Endothelial cell of umbilical vein (primary cell): ENCODE data around the gene ZNF83. TPM values are rescaled to one million over a fixed set of nuclear protein-coding genes. Genes with fewer than 3 reads are reported as not detected.

Source experiments
- BruUV-seq: library from RNA; stranded (reverse); fragments of 400-500 nt; replicated peaks from 2 replicates; lab custom pipeline; 2021; lab: Mats Ljungman, UMichigan
- CTCF ChIA-PET: fragments of 300-600, 350-600 bp; sonication (Branson Sonifier 250); formaldehyde crosslinking; loops from one replicate; lab custom pipeline; 2021; ENCODE audit warnings: antibody characterized with exemption, inconsistent platforms; lab: Charles Lee
- POLR2A ChIA-PET: fragments of 300-600, 350-600 bp; sonication (Branson Sonifier 250); formaldehyde crosslinking; loops from one replicate; lab custom pipeline; 2021; ENCODE audit warnings: antibody characterized with exemption, inconsistent platforms; lab: Charles Lee
- DNase-seq: peaks from one replicate; pipeline ENCODE4 v3.0.0-alpha.2; 2011; ENCODE audit warnings: low read depth, low spot score
- FAIRE-seq: peaks from 2 replicates; lab custom pipeline; 2011; peaks lifted over from hg19 to GRCh38; lab: Jason Lieb, UNC
- H2AFZ ChIP-seq: 2 replicates; pipeline ENCODE4 v1.6.0; 2012; ENCODE audit warnings: low read depth, low read length, control low read depth, inconsistent platforms
- H3K27ac ChIP-seq: 2 replicates; pipeline ENCODE4 v1.5.1; 2011; ENCODE audit warnings: low read depth, mild to moderate bottlenecking, control low read depth, low read length, moderate library complexity; ENCODE audit not compliant: insufficient read depth
- H3K27me3 ChIP-seq, 2 experiments: 2 replicates each; pipeline versions ENCODE4 v1.6.0 to v1.6.1; 2011; ENCODE audit warnings: low read length in 2 of 2, mixed read lengths in 1 of 2; ENCODE audit not compliant: control insufficient read depth in 2 of 2, insufficient read depth in 2 of 2
- H3K36me3 ChIP-seq, 2 experiments: 2 replicates in 1 of 2; 3 replicates in 1 of 2; pipeline ENCODE4 v1.5.1; 2011; ENCODE audit warnings: low read length in 2 of 2, mild to moderate bottlenecking in 1 of 2, moderate library complexity in 1 of 2; ENCODE audit not compliant: control insufficient read depth in 2 of 2, insufficient read depth in 2 of 2; ENCODE audit errors: extremely low read depth in 1 of 2
- H3K4me1 ChIP-seq: 3 replicates; pipeline ENCODE4 v1.5.1; 2011; ENCODE audit warnings: mild to moderate bottlenecking, low read length; ENCODE audit not compliant: control insufficient read depth, insufficient read depth; ENCODE audit errors: extremely low read depth
- H3K4me2 ChIP-seq: 2 replicates; pipeline ENCODE4 v1.6.1; 2011; ENCODE audit warnings: low read length, control low read depth, mixed read lengths; ENCODE audit not compliant: insufficient read depth
- H3K4me3 ChIP-seq, 3 experiments: fragments of 200-600 bp in 1 of 3; sonication (generic), shearing (Covaris generic) in 1 of 3; replicated peaks in 1 of 3; 2 replicates each; pipeline ENCODE4 v1.5.1; 2011 to 2016; ENCODE audit warnings: control low read depth in 3 of 3, low read length in 3 of 3, mild to moderate bottlenecking in 2 of 3, inconsistent platforms in 1 of 3, low read depth in 1 of 3, moderate library complexity in 1 of 3; ENCODE audit not compliant: insufficient read depth in 1 of 3
- H3K79me2 ChIP-seq: 2 replicates; pipeline ENCODE4 v1.6.0; 2012; ENCODE audit warnings: low read length, inconsistent platforms; ENCODE audit not compliant: control insufficient read depth, insufficient read depth
- H3K9ac ChIP-seq: replicated peaks from 2 replicates; pipeline ENCODE3; 2011; ENCODE audit warnings: low read length, control low read depth; ENCODE audit not compliant: insufficient read depth; ENCODE audit errors: extremely low read depth
- H3K9me1 ChIP-seq: replicated peaks from 3 replicates; pipeline ENCODE4 v1.6.0; 2011; ENCODE audit warnings: mild to moderate bottlenecking, low read length; ENCODE audit not compliant: control insufficient read depth, insufficient read depth; ENCODE audit errors: extremely low read depth
- H3K9me3 ChIP-seq: replicated peaks from 2 replicates; pipeline ENCODE4 v1.5.1; 2012; ENCODE audit warnings: low read length, inconsistent platforms; ENCODE audit not compliant: control insufficient read depth, insufficient read depth
- H4K20me1 ChIP-seq: replicated peaks from 2 replicates; pipeline ENCODE3; 2011; ENCODE audit warnings: mild to moderate bottlenecking, low read length; ENCODE audit not compliant: control insufficient read depth, insufficient read depth; ENCODE audit errors: extremely low read depth
- CTCF ChIP-seq, 2 donors: IDR thresholded peaks; 1 replicate in 1 of 2; 2 replicates in 1 of 2; pipeline ENCODE4 v1.5.1; 2011; ENCODE audit warnings: low read length in 2 of 2, mild to moderate bottlenecking in 2 of 2, moderate library complexity in 2 of 2, control low read depth in 1 of 2, inconsistent platforms in 1 of 2, low read depth in 1 of 2; ENCODE audit not compliant: insufficient read depth in 1 of 2; ENCODE audit errors: extremely low read depth in 1 of 2
- FOS ChIP-seq: IDR thresholded peaks from 2 replicates; pipeline ENCODE4 v1.6.1; 2011; ENCODE audit warnings: mild to moderate bottlenecking, low read length, moderate library complexity, borderline replicate concordance; ENCODE audit not compliant: insufficient read depth
- GATA2 ChIP-seq: IDR thresholded peaks from 2 replicates; pipeline ENCODE4 v1.7.0; 2011; ENCODE audit warnings: low read depth, mild to moderate bottlenecking, moderate library complexity, mixed read lengths, low read length; ENCODE audit not compliant: insufficient read length, insufficient read depth
- JUN ChIP-seq: IDR thresholded peaks from 2 replicates; pipeline ENCODE4 v1.6.1; 2011; ENCODE audit warnings: borderline replicate concordance, low read depth; ENCODE audit not compliant: insufficient read length, insufficient read depth
- MYC ChIP-seq: IDR thresholded peaks from one replicate; pipeline ENCODE4 v1.6.1; 2011; ENCODE audit warnings: mild to moderate bottlenecking, low read depth, low read length
- POLR2A ChIP-seq: IDR thresholded peaks from 2 replicates; pipeline ENCODE4 v1.6.1; 2012; ENCODE audit warnings: low read depth, mild to moderate bottlenecking, control low read depth, low read length
- POLR2AphosphoS5 ChIP-seq: IDR thresholded peaks from 2 replicates; pipeline ENCODE4 v1.6.1; 2012; ENCODE audit warnings: low read depth, mild to moderate bottlenecking, control low read depth, low read length, moderate library complexity; ENCODE audit not compliant: insufficient read depth
- dilution Hi-C: fragments of 300-500 bp; cut with MboI; formaldehyde crosslinking; loops from one replicate; pipeline ENCODE4 v1.15.0; 2019; ENCODE audit warnings: low sequenced_read_pairs; ENCODE audit not compliant: extremely low pct_ligation_motif_present
- intact Hi-C: fragments of 100-400 bp; cut with micrococcal nuclease; formaldehyde crosslinking; loops from one replicate; pipeline ENCODE4 v1.10.0; 2022
- polyA plus RNA-seq, 4 experiments: library from polyadenylated mRNA; depleted of rRNA in 3 of 4; stranded (reverse) in 3 of 4; unstranded in 1 of 4; fragments of >200 nt; gene quantifications; 2 replicates each; pipeline versions ENCODE4 v1.2.1 to v1.2.3, GENCODE V29; 2011 to 2012; ENCODE audit warnings: missing spikeins in 1 of 4
- total RNA-seq: library from RNA; stranded (reverse); gene quantifications from 2 replicates; pipeline ENCODE4 v1.2.3, GENCODE V29; 2021

ZNF83 gene
- total and polyA plus RNA-seq, 2 donors (not counting 3 experiments of a cell fraction or from before 2014, with no cell fraction given): 32.3 to 41.4 TPM

- dilution Hi-C loops (no loop called here), intact Hi-C loops (no loop called here)
- FAIRE-seq (no peak), DNase-seq (no peak)
- Histone ChIP-seq H3K27ac (no peak overlapping the region), H3K79me2 (peaks cover 40% of the 10 kb centered on the region), H3K4me2 (no peak overlapping the region), H4K20me1 (no peaks in the 10 kb centered on the region), H3K4me3 (no peak overlapping the region), H3K36me3 (peaks cover 0 to 5% of the 10 kb centered on the region in 2 experiments), H2AFZ (no peak overlapping the region), H3K4me1 (no peaks in the 10 kb centered on the region), H3K9me1 (no peaks in the 10 kb centered on the region), H3K27me3 (no peaks in the 10 kb centered on the region), H3K9me3 (no peaks in the 10 kb centered on the region), H3K9ac (no peak overlapping the region)
- CTCF ChIA-PET: no interaction called here
- POLR2A ChIA-PET: no interaction called here
- BruUV-seq: no TSS peak
- TF ChIP-seq POLR2AphosphoS5 (no peak), FOS (no peak), GATA2 (no peak), MYC (no peak), JUN (no peak), POLR2A (no peak), CTCF (IDR thresholded peaks at IDR 0.05; ENCODE audit: extremely low read depth in 1 of 2, insufficient read depth in 1 of 2, low read depth in 1 of 2, low read length in 2 of 2) (no peak)
Observed at GRCh38 chr19:52665027-52665426, 26.9 kb upstream of the ZNF83 start.
